Stimulated activated CD4-positive, alpha-beta T cell treated with anti-CD3 and anti-CD28 coated beads, TNF-alpha, amount 100 ng/mL, for 24 hours (primary cell): ENCODE measurements around the gene ANKMY1.
A peak's percentile ranks its signal among the peaks of the same experiment; 100 is the strongest.

Source experiments
- DNase-seq, 3 experiments: peaks; one replicate each; pipeline ENCODE4 v3.0.0-alpha.2; 2020; ENCODE audit warnings: low read depth in 3 of 3

ANKMY1 gene

DNA sequence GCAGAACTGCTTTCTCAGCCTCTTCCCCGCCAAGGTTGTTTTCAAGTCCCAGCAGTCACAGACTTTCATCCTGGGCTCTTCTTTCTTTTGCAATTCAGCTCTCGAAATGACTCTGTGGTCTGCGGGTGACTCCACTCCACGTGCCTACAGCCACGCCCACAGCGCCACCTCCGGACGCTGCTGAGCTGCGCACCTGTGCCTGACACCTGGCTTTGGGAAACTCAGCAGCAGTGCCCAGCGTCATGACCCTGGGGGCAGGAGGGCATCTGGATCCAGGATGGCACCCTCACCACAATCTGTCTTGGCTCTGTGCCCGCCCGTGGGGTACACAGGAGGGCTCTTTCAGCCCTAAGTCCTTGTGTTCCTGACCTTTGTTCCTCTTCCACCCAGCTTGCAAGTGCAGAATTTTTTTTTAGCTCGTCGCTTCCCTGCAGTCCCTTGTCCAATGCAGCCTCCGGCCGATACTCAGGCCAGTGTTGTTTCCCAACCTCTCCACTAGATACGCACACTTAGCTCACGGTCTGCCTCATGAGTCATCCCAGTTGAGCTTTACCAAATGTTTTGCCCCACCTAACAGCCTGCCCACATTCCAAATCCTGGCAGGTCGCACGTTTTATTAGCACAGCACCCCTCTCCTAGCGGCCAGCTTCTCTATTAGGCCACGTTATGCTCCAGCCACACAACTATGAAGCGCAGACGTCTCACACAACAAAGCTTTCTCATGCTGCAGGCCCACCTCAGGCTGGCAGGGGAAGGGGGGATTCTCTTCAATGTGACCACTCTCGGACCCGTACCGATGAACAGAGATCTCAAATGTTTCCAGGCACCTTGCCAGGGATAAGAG lies 22.2 kb upstream of the ANKMY1 start:
- DNase-seq, result peak; percentile 60 to 76 (median 61)

DNA sequence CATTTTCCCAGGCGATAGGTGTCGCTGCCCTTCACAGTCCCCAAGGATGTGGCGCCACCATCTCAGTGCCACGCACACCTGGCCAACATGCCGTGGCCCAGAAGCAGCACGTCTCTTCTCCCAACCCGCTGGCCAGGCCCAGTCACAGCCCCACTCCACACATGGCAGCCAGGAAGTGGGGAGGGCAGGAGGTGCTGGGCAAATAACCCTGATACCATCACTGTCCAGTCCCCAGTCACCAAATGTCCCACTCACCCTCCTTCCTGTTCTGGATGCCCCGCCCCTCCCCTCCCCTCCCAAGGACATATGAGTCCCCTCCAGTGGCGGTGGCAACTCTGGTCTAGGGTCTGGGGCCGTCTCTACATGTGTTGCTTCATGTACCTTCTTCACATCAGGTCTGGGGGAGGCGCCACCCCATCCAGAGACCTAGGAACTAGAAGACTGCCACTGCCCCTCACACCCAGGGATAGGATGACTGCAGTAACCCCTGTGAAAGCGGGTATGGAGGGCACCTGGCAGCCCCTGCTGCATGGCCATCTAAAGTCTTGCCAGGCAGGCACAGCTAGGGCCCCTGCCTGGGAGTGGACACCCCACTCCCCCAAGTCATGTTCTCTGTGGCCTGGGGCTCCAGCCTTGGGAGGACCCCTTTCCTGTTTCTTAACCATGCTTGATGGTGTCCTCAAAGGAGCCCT lies 21.4 kb upstream of the ANKMY1 start:
- no peak for DNase-seq

DNA sequence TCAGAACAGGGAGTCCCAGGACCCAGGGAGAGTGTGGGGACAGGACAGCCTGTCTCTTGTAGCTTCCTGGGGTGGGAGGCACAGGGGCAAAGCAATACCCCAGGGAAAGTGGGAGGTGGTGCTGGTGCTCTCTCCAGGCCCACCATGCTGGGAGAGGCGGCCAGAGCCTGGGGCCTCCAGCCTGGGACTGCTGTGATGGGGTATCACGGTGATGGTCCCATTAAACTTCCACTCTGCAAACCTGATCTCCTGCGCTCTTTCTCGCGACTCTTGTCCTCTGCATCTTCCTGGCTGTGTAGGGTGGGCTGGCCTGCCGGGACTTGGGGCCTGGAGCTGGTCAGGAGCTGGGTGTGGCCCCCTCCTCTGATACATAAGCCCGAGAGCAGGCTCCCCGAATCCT lies 20.7 kb upstream of the ANKMY1 start:
- no peak for DNase-seq

DNA sequence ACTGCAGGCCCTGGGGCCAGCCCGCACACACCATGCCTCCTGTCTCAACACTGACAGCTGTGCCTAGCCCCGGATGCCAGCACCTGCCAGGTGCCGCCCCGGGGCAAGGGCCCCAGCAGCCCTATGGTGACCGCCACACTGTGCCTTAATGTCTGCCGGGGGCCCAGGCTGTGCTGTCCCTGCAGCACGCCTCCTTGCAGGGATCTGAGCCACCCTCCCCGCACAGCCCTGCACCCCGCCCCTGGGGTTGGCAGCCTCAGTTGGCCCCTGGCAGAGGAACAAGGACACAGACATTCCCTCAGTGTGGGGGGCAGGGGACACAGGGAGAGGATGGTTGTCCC lies 20.3 kb upstream of the ANKMY1 start:
- DNase-seq, result no peak

DNA sequence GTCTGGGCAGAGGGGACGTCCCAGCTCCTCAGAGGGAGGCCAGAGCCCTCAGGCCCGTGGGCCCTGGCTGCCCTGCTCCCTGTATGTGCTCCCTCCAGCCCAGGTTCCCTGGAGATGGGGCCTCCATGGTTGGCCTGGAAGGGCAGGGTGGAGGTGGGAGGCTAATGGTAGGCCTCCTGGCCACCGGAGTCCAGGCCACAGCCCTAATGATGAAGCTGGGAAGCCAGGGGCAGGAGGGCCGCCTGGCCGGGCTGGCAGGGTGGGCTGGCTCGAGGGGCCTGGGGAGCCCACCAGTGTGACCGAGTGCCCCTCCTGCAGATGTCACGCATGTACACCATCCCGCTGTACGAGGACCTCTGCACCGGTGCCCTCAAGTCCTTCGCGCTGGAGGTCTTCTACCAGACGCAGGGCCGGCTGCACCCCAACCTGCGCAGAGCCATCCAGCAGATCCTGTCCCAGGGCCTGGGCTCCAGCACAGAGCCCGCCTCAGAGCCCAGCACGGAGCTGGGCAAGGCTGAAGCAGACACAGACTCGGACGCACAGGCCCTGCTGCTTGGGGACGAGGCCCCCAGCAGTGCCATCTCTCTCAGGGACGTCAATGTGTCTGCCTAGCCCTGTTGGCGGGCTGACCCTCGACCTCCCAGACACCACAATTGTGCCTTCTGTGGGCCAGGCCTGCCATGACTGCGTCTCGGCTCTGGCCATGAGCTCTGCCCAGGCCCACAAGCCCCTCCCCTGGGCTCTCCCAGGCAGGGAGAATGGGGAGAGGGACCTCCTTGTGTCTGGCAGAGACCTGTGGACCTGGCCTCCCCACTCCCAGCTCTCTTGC lies 19.7 kb upstream of the ANKMY1 start:
- DNase-seq, result no peak

DNA sequence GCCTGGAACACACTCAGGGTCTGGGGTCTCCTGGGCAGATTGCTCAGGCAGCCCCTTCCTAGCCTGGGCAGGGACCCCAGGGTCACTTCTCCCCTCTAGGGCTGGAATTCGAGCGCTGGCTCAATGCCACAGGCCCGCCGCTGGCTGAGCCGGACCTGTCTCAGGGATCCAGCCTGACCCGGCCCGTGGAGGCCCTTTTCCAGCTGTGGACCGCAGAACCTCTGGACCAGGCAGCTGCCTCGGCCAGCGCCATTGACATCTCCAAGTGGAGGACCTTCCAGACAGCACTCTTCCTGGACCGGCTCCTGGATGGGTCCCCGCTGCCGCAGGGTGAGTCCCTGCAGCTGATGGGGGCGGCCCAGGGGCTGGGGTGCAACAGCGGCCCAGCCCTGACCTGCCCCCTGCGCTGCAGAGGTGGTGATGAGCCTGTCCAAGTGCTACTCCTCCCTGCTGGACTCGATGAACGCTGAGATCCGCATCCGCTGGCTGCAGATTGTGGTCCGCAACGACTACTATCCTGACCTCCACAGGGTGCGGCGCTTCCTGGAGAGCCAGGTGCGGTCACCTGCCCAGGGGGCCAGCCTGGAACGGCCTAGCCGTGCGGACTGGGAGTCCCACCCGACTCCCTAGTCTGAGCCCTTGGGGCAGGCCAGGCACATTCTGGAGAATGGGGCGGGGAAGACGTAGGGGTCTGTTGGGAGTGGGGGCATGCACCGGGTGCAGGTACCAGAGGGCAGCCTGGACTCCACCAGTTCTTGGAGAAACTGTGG lies 18.8 kb upstream of the ANKMY1 start:
- no peak for DNase-seq

DNA sequence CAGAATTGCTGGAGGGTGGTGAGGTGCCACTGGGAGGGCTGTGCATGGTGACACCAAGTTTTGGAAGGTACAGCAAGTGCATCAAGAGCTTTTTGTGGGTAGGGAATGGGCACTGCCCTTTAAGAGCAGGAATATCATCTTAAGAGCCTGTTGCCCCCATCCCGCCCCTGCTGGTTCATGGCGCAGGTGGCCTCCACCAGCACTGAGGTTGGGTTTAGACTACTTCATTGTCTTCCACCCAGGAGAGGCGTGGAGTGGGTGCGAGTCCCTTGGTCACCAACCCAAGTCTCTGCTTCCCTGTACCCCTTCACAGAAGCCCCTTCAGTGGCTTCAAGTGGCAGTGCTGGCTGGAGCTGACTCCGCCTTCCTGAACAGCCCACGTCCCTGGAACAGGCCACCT lies 18.2 kb upstream of the ANKMY1 start:
- no peak for DNase-seq

DNA sequence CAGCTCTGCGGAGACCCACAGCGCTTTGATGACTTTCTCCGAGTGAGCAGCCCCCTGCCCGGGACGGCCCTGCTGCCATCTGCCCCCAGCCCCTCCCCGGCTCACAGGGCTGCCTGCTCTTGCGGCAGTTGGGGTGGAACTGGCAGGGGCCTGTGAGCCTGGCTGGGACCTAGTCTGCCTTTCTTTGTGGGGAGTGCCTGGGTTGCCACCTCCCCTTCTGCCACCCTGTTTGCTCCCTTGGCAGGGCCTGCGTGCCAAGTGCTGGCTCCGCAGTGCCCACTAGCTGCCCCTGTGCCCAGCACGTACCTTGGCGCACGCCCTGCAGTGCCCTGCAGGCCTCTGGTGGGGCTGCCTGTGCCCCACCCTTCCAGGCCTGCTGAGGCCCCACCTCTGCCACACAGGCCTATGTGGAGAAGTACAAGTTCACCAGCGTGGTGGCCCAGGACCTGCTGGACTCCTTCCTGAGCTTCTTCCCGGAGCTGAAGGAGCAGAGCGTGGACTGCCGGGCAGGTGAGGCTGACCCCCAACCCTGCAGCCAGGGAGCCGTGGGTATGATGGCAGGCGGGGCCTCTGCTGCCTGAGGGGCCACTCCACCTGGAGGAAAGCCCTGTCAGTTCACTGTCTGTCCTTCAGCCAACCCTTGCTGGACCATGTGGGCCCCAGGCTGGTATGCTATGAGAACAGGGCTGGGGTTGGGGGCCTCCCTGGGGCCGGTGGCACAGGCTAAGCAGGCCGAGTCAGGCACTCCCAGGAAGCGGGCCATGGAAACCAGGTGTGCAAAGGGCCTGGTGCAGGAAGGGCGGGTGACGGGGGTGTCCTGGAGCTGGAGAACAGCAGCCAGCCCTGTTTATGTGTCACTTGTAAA lies 17.5 kb upstream of the ANKMY1 start:
- DNase-seq, result no peak

DNA sequence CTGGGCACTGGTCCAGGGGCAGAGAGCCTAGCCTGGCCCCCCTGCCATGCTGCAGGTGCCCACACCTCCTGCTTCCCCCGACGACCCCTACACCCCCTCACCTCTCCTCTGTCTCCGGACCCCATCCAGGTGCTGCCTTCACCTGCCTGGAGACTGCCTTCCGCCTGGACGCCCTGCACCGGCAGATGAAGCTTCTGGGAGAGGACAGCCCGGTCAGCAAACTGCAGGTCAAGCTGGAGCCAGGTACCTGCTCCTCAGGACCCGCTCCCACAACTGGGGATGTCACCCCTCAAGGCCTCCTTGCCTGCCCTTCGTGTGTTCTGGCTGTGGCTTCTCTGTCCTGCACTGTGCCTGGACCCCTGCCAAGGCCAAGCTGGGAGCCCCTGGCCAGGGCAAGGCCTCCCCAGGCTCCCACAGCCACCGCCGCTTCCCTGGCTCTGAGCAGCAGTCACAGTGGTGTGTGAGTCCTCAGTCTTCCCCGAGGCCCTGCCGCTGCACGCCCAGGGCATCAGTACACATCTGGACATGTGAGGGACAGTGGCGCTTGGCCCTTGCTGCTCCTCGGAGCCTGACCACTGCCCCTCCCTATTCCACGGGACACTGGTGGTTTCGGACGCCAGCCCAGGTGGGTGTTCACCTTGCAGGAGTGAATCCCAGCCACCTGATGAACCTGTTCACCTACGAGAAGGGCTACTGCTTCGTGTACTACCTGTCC lies 16.8 kb upstream of the ANKMY1 start:
- DNase-seq, result no peak

DNA sequence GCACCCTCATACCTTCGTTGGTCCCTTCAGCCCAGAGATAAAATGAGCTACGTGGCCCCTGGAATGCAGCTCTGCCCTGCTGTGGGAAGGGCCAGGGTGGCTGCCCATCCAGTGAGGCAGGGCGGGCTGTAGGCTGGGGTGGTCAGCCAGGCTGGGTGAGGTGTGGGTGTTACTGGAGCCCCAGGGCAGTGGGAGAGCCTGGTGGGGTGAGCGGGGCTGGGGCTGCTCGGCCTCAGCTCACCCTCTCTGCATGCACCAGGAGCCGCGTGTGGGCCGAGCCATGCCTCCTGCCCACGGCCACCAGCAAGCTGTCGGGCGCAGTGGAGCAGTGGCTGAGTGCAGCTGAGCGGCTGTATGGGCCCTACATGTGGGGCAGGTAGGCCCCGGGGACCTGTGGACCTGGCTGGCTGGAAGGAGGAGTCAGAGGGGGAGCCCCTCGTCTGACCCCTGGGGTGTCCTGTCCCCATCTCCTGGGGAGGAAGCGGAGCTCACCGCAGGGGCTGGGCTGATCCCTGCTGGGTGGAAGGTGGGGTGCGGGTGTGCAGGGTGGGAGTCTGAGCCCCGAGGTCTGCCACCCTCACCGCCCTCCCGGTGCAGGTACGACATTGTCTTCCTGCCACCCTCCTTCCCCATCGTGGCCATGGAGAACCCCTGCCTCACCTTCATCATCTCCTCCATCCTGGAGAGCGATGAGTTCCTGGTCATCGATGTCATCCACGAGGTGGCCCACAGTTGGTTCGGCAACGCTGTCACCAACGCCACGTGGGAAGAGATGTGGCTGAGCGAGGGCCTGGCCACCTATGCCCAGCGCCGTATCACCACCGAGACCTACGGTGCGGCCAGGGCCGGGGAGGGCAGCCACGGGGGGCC lies 16.0 kb upstream of the ANKMY1 start:
- DNase-seq, result no peak

DNA sequence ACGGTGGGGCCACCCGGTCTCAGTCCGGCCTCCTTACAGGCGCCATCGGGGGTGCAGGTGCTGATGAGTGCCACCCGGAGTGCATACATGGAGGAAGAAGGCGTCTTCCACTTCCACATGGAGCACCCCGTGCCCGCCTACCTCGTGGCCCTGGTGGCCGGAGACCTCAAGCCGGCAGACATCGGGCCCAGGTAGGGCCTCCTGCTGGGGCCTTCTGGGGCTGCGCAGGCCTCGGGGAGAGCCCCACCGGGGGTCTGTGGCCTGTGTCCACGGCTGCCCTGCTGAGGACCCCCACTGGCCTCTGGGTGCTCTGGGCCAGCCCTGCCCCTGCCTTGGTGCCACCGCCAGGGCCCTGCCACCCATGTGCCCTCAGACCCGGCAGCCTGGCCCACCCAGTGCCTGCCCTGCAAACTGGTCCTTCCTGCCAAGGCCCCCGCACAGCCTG lies 15.3 kb upstream of the ANKMY1 start:
- no peak for DNase-seq

DNA sequence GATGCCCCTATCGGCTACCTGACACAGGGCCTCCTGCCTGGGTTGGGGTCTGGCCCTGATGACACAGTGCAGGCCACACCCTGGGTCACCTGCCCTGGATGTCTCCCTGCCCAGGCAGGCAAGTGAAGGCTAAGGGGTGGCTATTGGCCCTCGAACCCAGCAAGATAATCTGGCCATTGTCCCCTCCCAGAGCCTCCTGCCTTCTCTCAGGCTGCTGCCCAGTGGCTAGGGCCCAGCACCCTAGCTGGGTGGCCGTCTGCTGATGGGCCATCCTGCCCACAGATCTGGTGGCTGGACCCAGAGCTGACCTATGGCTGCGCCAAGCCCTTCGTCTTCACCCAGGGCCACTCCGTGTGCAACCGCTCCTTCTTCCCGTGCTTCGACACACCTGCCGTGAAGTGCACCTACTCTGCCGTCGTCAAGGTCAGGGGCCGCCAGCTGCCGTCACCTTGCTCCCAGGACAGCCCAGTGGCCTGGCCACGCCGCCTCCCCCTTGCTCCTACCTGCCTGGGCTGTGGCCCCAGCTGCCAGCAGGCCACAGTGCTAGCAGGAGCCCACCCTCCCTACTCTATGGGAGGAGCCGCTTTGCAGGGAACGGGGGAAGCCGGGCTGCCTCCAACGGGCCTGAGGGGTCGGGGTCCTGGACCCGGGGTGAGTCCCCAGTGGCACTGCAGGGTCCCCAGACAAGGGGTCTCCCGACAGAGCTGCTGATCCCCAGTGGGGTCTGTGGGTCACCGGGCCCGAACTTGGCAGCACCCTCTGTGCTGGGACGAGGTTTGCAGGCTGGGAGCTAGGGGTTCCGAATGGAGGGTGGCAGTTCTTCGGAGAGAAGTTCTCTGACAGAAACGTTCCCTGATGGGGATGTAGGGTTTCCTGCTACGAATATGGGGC lies 14.6 kb upstream of the ANKMY1 start:
- DNase-seq, result no peak

DNA sequence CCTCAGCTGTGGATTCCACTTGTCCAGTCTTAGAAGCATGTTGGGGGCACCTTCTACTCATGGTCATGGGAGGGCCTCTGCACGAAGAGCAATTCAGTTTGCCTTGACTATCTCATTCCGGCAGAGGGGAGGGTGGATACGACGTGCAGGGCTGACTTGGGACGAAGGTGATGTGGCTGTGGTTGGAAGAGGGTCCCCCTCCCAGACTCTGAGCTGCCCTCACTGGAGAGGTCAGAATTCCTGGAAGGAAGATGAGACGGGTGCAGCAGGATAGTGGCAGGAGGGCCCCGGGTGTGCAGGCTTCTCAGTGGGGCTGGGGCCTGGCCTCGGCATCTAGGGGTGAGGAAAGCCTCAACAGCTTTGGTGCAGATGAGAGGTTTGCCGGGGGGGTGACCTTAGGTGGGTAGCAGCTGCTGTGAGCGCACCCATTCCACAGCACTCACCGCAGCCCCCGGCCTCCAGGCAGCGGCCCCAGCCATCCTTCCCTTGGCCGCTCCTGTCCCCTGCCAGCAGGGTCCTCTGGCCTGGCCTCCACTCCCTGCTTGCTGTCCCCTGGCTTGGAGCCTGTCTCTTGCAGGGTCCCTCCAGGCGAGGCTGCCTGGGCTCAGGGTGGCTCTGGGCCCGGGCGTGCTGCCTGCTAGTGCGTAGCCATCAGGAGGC lies 13.7 kb upstream of the ANKMY1 start:
- no peak for DNase-seq

DNA sequence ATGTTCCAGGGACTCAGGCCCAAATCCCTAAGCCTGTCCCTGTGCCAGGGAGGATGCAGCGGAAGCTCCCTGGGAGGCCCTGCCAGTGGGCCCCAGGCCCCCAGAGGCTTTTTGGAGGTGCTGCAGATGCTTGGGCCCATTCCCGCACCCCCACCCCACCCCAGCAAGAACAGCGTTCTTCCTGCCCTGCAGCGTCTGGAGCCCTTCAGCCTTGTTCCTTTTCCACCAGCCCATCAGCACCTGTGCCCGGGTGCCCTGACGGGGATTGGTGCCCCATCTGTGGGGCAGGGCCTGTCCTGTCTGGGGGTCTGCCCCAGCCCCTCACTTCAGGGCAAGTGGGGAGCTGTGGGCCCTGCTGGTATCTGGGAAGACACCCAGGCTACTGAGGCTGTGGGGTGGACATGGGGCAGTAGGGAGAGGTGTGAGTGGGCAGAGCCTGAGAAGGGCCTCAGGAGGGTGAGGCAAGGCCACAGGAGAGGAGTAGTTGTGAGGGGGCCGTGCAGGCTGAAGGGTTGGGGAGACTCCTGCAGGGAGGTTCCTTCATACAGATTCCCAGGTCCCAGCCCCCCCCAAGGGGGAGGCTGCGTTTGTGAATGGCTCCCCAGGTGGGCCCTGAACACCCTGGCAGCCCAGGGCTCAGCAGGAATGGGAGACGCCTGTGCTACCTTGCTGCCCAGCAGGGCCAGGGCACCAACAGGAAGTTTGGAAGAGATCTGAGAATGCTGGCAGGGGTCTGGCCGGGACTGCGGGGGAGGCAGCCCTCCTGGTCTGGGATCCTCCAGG lies 12.9 kb upstream of the ANKMY1 start:
- no peak for DNase-seq

DNA sequence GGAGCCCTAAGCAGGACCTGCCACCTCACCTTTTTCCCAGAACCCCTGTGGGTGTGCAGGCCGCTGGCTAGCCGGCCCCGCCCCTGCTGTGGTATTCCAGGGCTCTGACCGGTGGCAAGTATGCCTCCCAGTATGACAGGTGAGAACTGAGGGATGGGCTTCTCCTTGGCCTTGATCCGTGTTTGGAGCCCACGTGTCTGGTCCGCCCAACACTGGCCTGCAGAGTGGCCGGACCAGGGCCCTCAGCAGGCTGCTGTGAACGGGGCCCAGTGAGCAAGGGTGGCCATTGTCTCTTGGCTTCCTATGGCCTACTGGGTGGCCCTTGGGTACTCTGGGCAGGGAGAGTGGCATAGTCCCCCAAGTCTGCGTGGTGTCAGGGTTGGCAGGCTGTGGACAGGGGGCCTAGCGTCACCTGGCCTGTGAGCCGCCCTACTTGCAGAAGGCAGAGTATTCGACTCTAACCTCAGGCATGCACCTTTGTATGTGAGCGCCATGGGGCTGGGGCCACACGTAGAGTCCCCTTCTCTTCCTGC lies 12.3 kb upstream of the ANKMY1 start:
- no peak for DNase-seq

DNA sequence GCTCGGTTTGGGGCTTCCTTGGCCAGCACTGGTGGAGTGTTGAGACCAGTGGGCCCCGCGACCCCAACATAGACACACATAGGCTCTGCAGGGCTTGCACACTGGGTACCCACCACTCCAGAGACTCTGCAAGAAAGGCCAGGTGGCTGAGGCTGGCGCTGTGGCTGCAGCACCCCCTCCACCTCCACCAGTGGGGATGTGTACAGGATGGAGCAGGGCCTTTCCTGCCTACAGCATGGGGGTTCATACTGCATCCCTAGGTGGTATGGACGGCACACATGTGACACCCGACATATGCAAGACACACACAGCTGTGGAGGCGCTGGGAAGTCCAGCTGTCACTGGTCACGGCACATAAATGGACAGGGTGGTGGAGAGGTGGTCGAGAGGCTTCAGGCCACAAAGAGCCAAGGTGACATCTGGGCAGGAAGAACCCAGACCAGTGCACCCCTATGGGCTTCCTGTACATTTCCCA lies 11.8 kb upstream of the ANKMY1 start:
- no peak for DNase-seq
